Left ventricle myocardium inferior (tissue), 1 donor: ENCODE data around the gene SLC8B1. TPM values are rescaled to one million over a fixed set of nuclear protein-coding genes. Genes with fewer than 3 reads are reported as not detected.
A peak's percentile ranks its signal among the peaks of the same experiment; 100 is the strongest.

ENCODE experiments used
- DNase-seq: peaks from one replicate; pipeline ENCODE4 v3.0.0-alpha.2; 2020
- H3K27ac ChIP-seq: fragments of 200-600 bp; replicated peaks from 2 replicates; pipeline ENCODE4 v1.8.0; 2021
- H3K27me3 ChIP-seq: fragments of 200-600 bp; 2 replicates; pipeline ENCODE4 v1.8.0; 2021; ENCODE audit warnings: low read depth
- H3K36me3 ChIP-seq: fragments of 200-600 bp; 2 replicates; pipeline ENCODE4 v1.8.0; 2021
- H3K4me1 ChIP-seq: fragments of 200-600 bp; 2 replicates; pipeline ENCODE4 v1.8.0; 2021
- H3K4me3 ChIP-seq: fragments of 200-600 bp; 2 replicates; pipeline ENCODE4 v1.8.0; 2021; ENCODE audit warnings: mild to moderate bottlenecking, moderate library complexity
- H3K9me3 ChIP-seq: fragments of 200-600 bp; replicated peaks from 2 replicates; pipeline ENCODE4 v1.8.0; 2021
- intact Hi-C: fragments of 100-400 bp; cut with micrococcal nuclease; formaldehyde crosslinking; loops from one replicate; pipeline ENCODE4 v1.11.0; 2022
- total RNA-seq: library from RNA; stranded (reverse); fragmentation: NEBNext Ultra II Directional; extraction: Animal tissue kit (Norgen Biotek cat#: 25700); gene quantifications from one replicate; pipeline ENCODE4 v1.2.1, GENCODE V29; 2021
- TF ChIP-seq, protein P1 (sequence below): fragments of 200-600 bp; IDR thresholded peaks from 2 replicates; pipeline ENCODE4 v1.8.0; 2021; ENCODE audit warnings: antibody characterized with exemption, mild to moderate bottlenecking, borderline replicate concordance
- donor health status: DM: no; HTN: yes; CAD: no; lungs with severe emphysema.

The SLC8B1 gene
- total RNA-seq, 1 donor from 2014 or later: 9.2 TPM

- Histone ChIP-seq H3K36me3 (peaks cover 36% of the 10 kb centered on the region), H3K4me1 (peaks cover 45% of the 10 kb centered on the region), H3K4me3 (no peak overlapping the region), H3K27me3 (no peaks in the 10 kb centered on the region), H3K9me3 (peaks cover 7% of the 10 kb centered on the region), H3K27ac (peak overlapping the region; percentile 69)
- no peak for DNase-seq
- TF ChIP-seq, protein P1, sequence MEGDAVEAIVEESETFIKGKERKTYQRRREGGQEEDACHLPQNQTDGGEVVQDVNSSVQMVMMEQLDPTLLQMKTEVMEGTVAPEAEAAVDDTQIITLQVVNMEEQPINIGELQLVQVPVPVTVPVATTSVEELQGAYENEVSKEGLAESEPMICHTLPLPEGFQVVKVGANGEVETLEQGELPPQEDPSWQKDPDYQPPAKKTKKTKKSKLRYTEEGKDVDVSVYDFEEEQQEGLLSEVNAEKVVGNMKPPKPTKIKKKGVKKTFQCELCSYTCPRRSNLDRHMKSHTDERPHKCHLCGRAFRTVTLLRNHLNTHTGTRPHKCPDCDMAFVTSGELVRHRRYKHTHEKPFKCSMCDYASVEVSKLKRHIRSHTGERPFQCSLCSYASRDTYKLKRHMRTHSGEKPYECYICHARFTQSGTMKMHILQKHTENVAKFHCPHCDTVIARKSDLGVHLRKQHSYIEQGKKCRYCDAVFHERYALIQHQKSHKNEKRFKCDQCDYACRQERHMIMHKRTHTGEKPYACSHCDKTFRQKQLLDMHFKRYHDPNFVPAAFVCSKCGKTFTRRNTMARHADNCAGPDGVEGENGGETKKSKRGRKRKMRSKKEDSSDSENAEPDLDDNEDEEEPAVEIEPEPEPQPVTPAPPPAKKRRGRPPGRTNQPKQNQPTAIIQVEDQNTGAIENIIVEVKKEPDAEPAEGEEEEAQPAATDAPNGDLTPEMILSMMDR: peak; percentile 40
- intact Hi-C loops: no loop called here
Measured at GRCh38 chr12:113326775-113327395, 8.0 kb downstream of the SLC8B1 start.

GRCh38 chr12:113325916-113326315, 9.0 kb downstream of the SLC8B1 start:
- intact Hi-C loops: no loop called here
- H3K4me3 ChIP-seq: no peak overlapping the region

GRCh38 chr12:113322343-113322742, 12.6 kb downstream of the SLC8B1 start:
- Histone ChIP-seq H3K27me3 (no peaks in the 10 kb centered on the region), H3K9me3 (peaks cover 13% of the 10 kb centered on the region), H3K27ac (no peak overlapping the region), H3K4me1 (peaks cover 17% of the 10 kb centered on the region), H3K4me3 (no peak overlapping the region), H3K36me3 (peaks cover 68% of the 10 kb centered on the region)
- intact Hi-C loops: no loop called here
- TF ChIP-seq, protein P1: no peak
- DNase-seq: no peak

More at GRCh38 chr12:113325916-113326315, 9.0 kb downstream of the SLC8B1 start:
- peak overlapping the region; percentile 69 for H3K27ac ChIP-seq
- peak; percentile 70 for DNase-seq
- TF ChIP-seq, protein P1: no peak
- H3K4me1 ChIP-seq: peaks cover 45% of the 10 kb centered on the region
- H3K27me3 ChIP-seq: no peaks in the 10 kb centered on the region
- H3K9me3 ChIP-seq: peaks cover 13% of the 10 kb centered on the region
- peaks cover 42% of the 10 kb centered on the region for H3K36me3 ChIP-seq

GRCh38 chr12:113320401-113320800, 14.5 kb downstream of the SLC8B1 start:
- intact Hi-C loops: no loop called here
- peaks cover 86% of the 10 kb centered on the region for H3K36me3 ChIP-seq

DNA sequence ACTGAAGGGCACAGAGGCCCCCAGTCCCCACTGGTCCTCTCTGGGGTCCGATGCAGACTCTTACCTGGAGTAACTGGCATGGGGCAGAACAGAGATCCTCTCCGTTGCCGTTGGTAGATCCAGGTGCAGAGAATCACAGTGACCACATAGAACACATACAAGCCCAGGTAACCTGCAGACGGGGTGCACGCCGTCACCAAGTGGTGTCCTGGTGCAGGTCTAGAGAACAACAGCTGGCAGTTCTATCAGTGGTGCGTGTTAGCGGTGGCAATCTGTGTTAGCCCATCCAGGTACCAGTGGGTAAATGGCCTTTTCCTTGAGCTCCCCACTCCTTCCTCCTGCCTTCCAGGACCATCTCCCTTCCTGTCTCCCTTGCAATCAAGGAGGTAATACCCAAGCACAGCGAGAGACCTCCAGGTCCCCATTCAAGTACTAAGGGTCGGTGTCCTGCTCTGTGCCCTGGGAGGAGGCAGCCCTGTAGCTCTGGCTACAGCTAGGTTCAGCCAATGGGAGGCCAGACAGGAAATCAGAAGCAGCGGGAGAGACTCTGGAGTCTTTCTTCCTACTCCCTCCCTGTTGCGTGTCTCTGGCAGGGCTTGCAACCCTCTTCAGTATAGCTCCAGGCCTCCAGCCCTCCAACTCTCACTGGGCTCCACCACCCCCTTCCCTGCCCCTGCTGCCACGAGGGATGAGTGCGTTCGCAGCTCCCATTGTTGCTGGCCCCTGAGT, 15.8 kb downstream of the SLC8B1 start:
- Histone ChIP-seq H3K36me3 (peaks cover 98% of the 10 kb centered on the region), H3K9me3 (peaks cover 13% of the 10 kb centered on the region), H3K4me3 (no peak overlapping the region), H3K4me1 (no peaks in the 10 kb centered on the region), H3K27me3 (no peaks in the 10 kb centered on the region), H3K27ac (no peak overlapping the region)
- TF ChIP-seq, protein P1: no peak
- intact Hi-C loops: no loop called here
- DNase-seq: no peak

More at GRCh38 chr12:113320401-113320800, 14.5 kb downstream of the SLC8B1 start:
- TF ChIP-seq, protein P1: no peak
- no peak for DNase-seq
- Histone ChIP-seq H3K4me1 (no peaks in the 10 kb centered on the region), H3K9me3 (peaks cover 13% of the 10 kb centered on the region), H3K4me3 (no peak overlapping the region), H3K27me3 (no peaks in the 10 kb centered on the region), H3K27ac (no peak overlapping the region)
